WTC11 (cell line): ENCODE measurements around the gene CIART.

Source experiments
- JUN ChIP-seq: sonication (generic); formaldehyde crosslinking; IDR thresholded peaks from 2 replicates; pipeline ENCODE4 v1.8.0; 2023; ENCODE audit warnings: mild to moderate bottlenecking, missing genetic modification reagents
- MXD4 ChIP-seq: fragments of 250-450 bp; sonication (Bioruptor Pico); IDR thresholded peaks from 2 replicates; pipeline ENCODE4 v1.8.0; 2021; ENCODE audit warnings: mild to moderate bottlenecking, moderate library complexity, borderline replicate concordance
- MYBL2 ChIP-seq: sonication (generic); formaldehyde crosslinking; IDR thresholded peaks from 2 replicates; pipeline ENCODE4 v1.8.1; 2023; ENCODE audit warnings: mild to moderate bottlenecking, moderate library complexity, missing genetic modification reagents
- TEAD4 ChIP-seq: sonication (generic); formaldehyde crosslinking; IDR thresholded peaks from 2 replicates; pipeline ENCODE4 v1.8.0; 2022; ENCODE audit warnings: mild to moderate bottlenecking, missing genetic modification reagents
- TP53 ChIP-seq: sonication (generic); formaldehyde crosslinking; IDR thresholded peaks from 2 replicates; pipeline ENCODE4 v1.8.1; 2023; ENCODE audit warnings: mild to moderate bottlenecking, missing genetic modification reagents
- ZNF121 ChIP-seq: sonication (generic); formaldehyde crosslinking; IDR thresholded peaks from 2 replicates; pipeline ENCODE4 v1.8.0; 2023; ENCODE audit warnings: missing genetic modification reagents
- ZNF263 ChIP-seq: sonication (generic); formaldehyde crosslinking; IDR thresholded peaks from 2 replicates; pipeline ENCODE4 v1.8.1; 2022; ENCODE audit warnings: low read depth, mild to moderate bottlenecking, moderate library complexity, missing genetic modification reagents
- TF ChIP-seq, protein P1 (sequence below): sonication (generic); formaldehyde crosslinking; IDR thresholded peaks from 2 replicates; pipeline ENCODE4 v1.8.1; 2022; ENCODE audit warnings: mild to moderate bottlenecking, missing genetic modification reagents, moderate library complexity, borderline replicate concordance
- TF ChIP-seq, protein P2 (sequence below): fragments of 200-600 bp; IDR thresholded peaks from 2 replicates; pipeline ENCODE4 v1.8.0; 2022; ENCODE audit warnings: antibody characterized with exemption
- TF ChIP-seq, protein P3 (sequence below): fragments of 250-450 bp; sonication (Bioruptor Pico); conservative IDR thresholded peaks from 2 replicates; pipeline ENCODE4 v1.9.0; 2021; ENCODE audit warnings: mild to moderate bottlenecking
- TF ChIP-seq, protein P4 (sequence below): sonication (generic); formaldehyde crosslinking; IDR thresholded peaks from 2 replicates; pipeline ENCODE4 v1.8.0; 2022; ENCODE audit warnings: mild to moderate bottlenecking, missing genetic modification reagents
- TF ChIP-seq, protein P5 (sequence below): sonication (generic); formaldehyde crosslinking; conservative IDR thresholded peaks from 2 replicates; pipeline ENCODE4 v1.8.1; 2022; ENCODE audit warnings: mild to moderate bottlenecking, missing genetic modification reagents
- TF ChIP-seq, protein P6 (sequence below): sonication (generic); formaldehyde crosslinking; IDR thresholded peaks from 2 replicates; pipeline ENCODE4 v1.8.0; 2022; ENCODE audit warnings: mild to moderate bottlenecking, missing genetic modification reagents

DNA sequence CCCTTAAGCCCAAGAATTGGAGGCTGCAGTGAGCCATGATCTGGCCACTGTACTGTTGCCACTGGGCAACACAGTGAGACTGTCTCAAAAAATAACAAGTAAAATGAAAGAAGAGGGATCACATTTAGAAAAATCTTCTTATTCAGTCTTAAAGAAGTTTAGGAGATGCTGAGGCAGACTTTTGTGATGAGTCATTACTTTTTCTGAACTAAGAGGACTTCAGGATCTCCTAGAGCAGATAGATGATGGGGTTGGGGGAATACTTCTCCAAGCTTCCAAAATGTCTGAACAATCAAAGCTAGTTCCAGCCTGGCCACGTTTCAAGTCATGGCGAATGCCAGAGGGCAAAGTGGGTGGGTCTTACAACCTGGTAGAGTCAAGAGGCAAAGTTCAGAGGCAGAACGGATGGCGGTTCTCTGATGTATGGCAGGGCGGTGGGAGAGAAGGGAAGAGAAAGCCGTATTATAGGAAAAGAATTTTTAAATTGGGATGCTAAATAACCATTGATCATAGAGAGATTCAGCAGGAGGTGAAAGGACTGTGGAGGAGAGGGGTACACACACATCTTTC, 2.1 kb upstream of the CIART start:
- TF ChIP-seq, protein P1, sequence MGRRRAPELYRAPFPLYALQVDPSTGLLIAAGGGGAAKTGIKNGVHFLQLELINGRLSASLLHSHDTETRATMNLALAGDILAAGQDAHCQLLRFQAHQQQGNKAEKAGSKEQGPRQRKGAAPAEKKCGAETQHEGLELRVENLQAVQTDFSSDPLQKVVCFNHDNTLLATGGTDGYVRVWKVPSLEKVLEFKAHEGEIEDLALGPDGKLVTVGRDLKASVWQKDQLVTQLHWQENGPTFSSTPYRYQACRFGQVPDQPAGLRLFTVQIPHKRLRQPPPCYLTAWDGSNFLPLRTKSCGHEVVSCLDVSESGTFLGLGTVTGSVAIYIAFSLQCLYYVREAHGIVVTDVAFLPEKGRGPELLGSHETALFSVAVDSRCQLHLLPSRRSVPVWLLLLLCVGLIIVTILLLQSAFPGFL (CRISPR knock-in tag), result no peak
- TF ChIP-seq, protein P2, sequence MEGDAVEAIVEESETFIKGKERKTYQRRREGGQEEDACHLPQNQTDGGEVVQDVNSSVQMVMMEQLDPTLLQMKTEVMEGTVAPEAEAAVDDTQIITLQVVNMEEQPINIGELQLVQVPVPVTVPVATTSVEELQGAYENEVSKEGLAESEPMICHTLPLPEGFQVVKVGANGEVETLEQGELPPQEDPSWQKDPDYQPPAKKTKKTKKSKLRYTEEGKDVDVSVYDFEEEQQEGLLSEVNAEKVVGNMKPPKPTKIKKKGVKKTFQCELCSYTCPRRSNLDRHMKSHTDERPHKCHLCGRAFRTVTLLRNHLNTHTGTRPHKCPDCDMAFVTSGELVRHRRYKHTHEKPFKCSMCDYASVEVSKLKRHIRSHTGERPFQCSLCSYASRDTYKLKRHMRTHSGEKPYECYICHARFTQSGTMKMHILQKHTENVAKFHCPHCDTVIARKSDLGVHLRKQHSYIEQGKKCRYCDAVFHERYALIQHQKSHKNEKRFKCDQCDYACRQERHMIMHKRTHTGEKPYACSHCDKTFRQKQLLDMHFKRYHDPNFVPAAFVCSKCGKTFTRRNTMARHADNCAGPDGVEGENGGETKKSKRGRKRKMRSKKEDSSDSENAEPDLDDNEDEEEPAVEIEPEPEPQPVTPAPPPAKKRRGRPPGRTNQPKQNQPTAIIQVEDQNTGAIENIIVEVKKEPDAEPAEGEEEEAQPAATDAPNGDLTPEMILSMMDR, result no peak
- TF ChIP-seq, protein P3, sequence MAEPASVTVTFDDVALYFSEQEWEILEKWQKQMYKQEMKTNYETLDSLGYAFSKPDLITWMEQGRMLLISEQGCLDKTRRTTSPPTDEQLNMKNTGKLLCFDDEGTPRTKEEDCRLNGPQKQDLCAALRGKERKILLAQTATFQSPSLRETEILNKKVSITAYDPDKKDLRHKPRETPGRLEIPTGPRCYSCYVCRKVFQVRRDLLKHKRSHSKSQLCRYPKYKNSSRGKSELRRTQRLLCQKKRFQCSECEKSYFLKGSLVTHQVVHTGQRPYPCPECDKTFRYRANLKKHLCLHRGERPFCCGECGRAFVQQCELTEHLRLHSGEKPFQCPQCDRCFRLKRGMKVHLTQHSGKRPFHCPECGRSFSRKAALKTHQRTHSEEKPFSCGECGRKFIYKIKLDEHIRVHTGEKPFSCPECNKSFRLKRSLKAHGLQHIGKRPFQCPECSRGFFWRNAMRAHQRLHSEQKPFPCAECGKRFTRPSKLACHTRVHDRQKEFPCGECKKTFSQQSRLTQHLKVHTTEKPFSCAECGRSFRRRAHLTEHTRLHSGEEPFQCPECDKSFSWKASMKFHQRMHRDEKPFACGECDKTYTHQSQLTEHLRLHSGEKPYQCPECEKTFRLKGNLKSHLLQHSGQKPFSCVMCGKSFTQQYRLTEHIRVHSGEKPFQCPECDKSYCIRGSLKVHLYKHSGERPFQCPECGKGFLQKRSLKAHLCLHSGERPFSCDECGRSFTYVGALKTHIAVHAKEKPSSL (CRISPR knock-in tag), result no peak
- no peak for TF ChIP-seq ZNF121
- TF ChIP-seq, protein P4, sequence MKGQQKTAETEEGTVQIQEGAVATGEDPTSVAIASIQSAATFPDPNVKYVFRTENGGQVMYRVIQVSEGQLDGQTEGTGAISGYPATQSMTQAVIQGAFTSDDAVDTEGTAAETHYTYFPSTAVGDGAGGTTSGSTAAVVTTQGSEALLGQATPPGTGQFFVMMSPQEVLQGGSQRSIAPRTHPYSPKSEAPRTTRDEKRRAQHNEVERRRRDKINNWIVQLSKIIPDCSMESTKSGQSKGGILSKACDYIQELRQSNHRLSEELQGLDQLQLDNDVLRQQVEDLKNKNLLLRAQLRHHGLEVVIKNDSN (CRISPR knock-in tag), result no peak
- no peak for TF ChIP-seq MYBL2 (CRISPR knock-in tag)
- TF ChIP-seq, protein P5, sequence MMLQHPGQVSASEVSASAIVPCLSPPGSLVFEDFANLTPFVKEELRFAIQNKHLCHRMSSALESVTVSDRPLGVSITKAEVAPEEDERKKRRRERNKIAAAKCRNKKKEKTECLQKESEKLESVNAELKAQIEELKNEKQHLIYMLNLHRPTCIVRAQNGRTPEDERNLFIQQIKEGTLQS (CRISPR knock-in tag), result no peak
- TF ChIP-seq TEAD4 (CRISPR knock-in tag), result no peak
- TF ChIP-seq, protein P6, sequence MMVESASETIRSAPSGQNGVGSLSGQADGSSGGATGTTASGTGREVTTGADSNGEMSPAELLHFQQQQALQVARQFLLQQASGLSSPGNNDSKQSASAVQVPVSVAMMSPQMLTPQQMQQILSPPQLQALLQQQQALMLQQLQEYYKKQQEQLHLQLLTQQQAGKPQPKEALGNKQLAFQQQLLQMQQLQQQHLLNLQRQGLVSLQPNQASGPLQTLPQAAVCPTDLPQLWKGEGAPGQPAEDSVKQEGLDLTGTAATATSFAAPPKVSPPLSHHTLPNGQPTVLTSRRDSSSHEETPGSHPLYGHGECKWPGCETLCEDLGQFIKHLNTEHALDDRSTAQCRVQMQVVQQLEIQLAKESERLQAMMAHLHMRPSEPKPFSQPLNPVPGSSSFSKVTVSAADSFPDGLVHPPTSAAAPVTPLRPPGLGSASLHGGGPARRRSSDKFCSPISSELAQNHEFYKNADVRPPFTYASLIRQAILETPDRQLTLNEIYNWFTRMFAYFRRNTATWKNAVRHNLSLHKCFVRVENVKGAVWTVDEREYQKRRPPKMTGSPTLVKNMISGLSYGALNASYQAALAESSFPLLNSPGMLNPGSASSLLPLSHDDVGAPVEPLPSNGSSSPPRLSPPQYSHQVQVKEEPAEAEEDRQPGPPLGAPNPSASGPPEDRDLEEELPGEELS (CRISPR knock-in tag), result no peak
- no peak for TF ChIP-seq JUN (CRISPR knock-in tag)
- no peak for TF ChIP-seq ZNF263 (CRISPR knock-in tag)
- no peak for TF ChIP-seq MXD4 (CRISPR knock-in tag)
- no peak for TF ChIP-seq TP53 (CRISPR knock-in tag)
